Neural cell (in vitro differentiated cells): ENCODE measurements around the gene PTOV1.

Experiments used
- CTCF ChIP-seq: fragments of 450-650 bp; IDR thresholded peaks from 2 replicates; pipeline ENCODE4 v1.5.1; 2014; ENCODE audit warnings: antibody characterized with exemption, mild to moderate bottlenecking, moderate library complexity; ENCODE audit not compliant: poor library complexity, severe bottlenecking
- EZH2 ChIP-seq: fragments of 200-600, 300-800 bp; shearing (Covaris generic), sonication (generic); IDR thresholded peaks from 2 replicates; pipeline ENCODE4 v1.6.1; 2014; ENCODE audit warnings: antibody characterized with exemption, low read length, borderline replicate concordance, mild to moderate bottlenecking; ENCODE audit not compliant: insufficient read depth, poor library complexity, severe bottlenecking
- MXI1 ChIP-seq: fragments of 450-650 bp; conservative IDR thresholded peaks from 2 replicates; pipeline ENCODE4 v1.6.1; 2014; ENCODE audit warnings: antibody characterized with exemption, mild to moderate bottlenecking; ENCODE audit not compliant: poor library complexity, severe bottlenecking
- POLR2AphosphoS5 ChIP-seq: IDR thresholded peaks from 2 replicates; pipeline ENCODE4 v1.6.1; 2012
- RAD21 ChIP-seq: fragments of 450-650 bp; conservative IDR thresholded peaks from 2 replicates; pipeline ENCODE4 v1.6.1; 2014; ENCODE audit warnings: antibody characterized with exemption, mild to moderate bottlenecking, moderate library complexity
- TAF1 ChIP-seq: IDR thresholded peaks from 2 replicates; pipeline ENCODE4 v1.6.1; 2012; ENCODE audit warnings: low read depth

- no peak for TF ChIP-seq CTCF
- peak; percentile 15 for TF ChIP-seq TAF1
- no peak for TF ChIP-seq EZH2
- TF ChIP-seq RAD21: peak; percentile 9
- TF ChIP-seq POLR2AphosphoS5: peak; percentile 94
- TF ChIP-seq MXI1: peak; percentile 74
Measured at GRCh38 chr19:49877020-49877878, 26.3 kb downstream of the PTOV1 start, which contains the start of the genes AKT1S1 and TBC1D17.
